Measurements from ENCODE around the gene CADM1.

DNA sequence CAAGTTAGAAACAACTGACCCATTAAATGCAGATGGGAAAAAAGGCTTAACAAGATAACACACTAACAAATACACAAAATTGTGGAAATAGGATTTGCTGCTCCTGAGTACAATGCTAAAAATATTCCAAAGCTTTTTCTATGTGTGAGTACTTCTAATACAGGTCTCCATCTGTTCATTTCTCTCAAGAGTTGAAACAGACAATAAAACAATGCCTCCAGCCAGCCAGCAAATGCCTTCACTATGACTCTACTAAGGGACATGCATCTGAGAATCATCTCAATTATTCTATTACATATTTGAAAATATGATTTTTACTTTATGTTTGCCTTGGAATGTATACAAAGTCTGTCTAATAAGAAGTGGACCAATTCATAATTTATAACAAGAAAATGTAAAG, 119.0 kb downstream of the CADM1 start:
- TF ChIP-seq YY1 (IDR thresholded peaks at IDR 0.05; ENCODE audit: insufficient read depth, insufficient read length) (no peak), SUZ12 (IDR thresholded peaks at IDR 0.05; ENCODE audit: extremely low read depth, insufficient read depth, insufficient read length) (no peak)

Data from NT2/D1 (cell line).